ENCODE measurements around the gene SYT12.
A peak's percentile ranks its signal among the peaks of the same experiment; 100 is the strongest.

Gene SYT12

DNA sequence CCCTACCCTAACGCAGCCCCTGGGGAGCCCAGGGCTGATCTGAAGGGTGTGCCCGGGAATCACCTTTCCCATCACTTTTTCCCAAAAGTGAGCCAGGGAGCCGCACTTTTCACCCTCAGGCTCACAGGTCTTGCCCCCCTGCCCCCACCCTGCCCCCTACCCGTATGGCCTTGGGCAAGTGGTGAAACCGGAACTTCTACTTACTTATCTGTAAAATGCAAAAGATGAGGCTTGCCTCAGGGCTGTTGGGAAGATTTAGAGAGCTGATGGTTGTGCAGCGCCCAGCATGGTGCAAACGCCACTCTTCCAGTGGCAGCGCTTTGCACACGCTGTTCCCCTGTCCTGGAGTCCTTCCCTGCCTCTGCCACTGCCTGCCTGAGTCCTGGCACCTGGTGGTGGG is 8.0 kb downstream of the SYT12 start:
- no peak for DNase-seq (ENCODE audit: low read depth)

- no peak for DNase-seq (ENCODE audit: low read depth)
These were observed 9.0 kb downstream of the SYT12 start for GRCh38 chr11:67031791-67032561.

DNA sequence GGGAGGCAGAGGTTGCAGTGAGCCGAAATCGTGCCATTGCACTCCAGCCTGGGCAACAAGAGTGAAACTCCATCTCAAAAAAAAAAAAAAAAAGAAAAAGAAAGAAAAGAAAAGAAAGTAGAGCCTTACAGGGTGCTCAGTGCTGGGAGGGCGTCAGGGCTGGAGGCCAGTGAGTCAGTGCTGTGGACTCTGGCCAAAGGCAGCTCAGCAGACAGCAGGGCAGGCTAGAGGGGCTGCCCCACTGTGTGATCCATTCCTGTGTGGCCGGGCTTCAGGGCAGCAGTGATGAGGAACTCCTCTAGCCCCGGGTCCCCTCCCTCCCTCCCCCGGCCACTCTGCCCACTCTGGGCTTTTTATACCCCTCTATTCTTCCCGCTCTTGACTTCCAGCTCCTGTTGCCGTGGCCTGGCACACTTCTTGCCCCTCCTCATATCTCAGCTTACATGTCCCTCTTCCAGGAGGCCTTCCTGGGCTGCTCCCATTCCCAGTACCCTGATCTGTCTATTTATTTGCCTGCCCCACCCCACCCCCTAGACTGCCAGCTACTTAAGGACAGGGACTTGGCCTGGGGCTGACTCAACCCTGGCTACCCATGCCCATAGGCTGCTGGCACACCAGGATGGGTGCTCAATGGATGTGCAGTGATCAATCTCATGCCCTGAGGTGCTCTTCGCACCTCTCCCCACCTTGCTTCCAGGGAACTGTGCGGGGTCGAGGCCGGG is 10.1 kb downstream of the SYT12 start:
- DNase-seq (ENCODE audit: low read depth): peak; percentile 72

GRCh38 chr11:67033661-67034166 is 10.8 kb downstream of the SYT12 start:
- DNase-seq (ENCODE audit: low read depth): peak; percentile 93

DNA sequence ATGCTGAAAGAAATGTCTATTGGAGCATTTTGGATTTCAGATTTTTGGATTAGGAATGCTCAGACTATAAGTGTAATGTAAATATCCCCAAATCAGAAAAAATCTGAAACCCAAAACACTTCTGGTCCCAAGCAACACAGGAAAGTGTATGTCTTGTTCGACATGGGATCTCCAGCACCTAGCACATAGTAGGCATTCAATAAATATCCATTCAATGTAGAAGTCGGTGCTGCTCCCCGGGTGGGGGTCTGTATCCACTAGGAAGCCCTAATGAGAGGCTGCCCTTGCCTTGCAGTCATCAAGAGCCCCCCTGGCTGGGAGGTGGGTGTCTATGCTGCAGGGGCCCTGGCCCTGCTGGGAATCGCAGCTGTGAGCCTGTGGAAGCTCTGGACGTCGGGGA is 11.4 kb downstream of the SYT12 start:
- no peak for DNase-seq (ENCODE audit: low read depth)

- no peak for DNase-seq (ENCODE audit: low read depth)
These were observed 17.2 kb downstream of the SYT12 start for GRCh38 chr11:67040147-67040546.

- DNase-seq (ENCODE audit: low read depth): no peak
These were observed 18.7 kb downstream of the SYT12 start for GRCh38 chr11:67041602-67042001.

- no peak for DNase-seq (ENCODE audit: low read depth)
These were observed 20.8 kb downstream of the SYT12 start for GRCh38 chr11:67043572-67044349.

DNA sequence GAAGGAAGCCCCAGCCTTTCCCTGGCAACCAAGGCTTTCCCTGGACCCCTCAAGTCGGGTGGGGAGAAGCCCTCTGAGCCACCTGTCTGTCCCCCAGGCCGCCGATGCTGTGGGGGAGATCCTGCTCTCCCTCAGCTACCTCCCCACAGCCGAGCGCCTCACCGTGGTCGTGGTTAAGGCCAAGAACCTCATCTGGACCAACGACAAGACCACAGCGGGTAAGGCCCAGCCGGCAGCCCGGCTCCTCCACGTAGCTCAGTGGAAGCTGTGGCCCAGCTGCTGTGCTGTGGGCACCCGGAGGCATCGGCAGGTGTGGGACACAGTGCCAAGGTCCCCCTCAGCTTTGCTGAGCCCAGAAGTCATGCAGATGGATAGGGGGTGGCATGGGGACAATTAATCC is 21.6 kb downstream of the SYT12 start:
- DNase-seq (ENCODE audit: low read depth): no peak

- DNase-seq (ENCODE audit: low read depth): peak; percentile 76
These were observed 22.4 kb downstream of the SYT12 start for GRCh38 chr11:67045314-67045713.

DNA sequence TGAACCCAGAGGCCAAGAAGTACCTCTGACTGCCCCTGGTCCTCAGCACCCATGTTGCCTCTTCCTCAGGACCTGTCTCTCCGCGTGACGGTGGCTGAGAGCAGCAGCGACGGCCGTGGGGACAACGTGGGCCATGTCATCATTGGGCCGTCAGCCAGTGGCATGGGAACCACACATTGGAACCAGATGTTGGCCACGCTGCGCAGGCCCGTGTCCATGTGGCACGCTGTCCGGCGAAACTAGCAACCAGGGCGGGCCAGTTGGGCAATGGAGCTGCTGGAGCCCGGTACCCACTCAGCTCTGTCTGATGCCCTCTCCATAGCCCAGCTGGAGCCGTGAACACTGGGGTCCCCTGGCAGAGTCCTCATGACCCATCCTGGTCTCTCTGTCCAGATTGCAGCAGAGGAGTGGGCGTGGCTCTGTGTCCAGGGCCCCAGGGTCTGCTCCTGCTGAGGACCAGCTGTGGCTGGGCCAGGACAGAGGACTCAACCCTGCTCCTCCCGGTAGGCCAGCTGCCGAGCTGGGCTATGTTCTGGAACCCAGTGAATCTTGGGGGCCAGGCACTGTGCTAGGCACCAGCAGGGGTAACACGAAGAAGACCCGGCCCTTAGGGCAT is 25.7 kb downstream of the SYT12 start:
- DNase-seq (ENCODE audit: low read depth): no peak

DNA sequence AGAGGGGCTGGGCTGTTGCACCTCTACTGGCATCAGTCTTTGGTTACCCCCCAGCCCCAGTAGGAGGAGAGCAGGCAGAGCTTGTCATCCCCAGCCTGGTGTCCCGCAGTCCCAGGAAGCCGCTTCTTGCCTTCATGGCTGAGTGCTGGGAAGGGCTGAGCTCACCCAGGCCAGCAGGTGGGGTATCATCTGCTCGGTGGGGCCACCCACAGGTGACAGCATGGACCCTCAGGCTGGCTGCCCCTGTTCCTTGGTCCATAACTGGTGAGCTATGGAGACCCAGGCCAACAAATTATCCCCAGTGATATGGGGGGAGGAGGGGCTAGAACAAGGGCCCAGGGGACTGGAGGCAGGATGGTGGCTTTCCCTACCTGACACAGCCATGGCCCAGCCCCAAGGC is 27.2 kb downstream of the SYT12 start:
- DNase-seq (ENCODE audit: low read depth): no peak

DNA sequence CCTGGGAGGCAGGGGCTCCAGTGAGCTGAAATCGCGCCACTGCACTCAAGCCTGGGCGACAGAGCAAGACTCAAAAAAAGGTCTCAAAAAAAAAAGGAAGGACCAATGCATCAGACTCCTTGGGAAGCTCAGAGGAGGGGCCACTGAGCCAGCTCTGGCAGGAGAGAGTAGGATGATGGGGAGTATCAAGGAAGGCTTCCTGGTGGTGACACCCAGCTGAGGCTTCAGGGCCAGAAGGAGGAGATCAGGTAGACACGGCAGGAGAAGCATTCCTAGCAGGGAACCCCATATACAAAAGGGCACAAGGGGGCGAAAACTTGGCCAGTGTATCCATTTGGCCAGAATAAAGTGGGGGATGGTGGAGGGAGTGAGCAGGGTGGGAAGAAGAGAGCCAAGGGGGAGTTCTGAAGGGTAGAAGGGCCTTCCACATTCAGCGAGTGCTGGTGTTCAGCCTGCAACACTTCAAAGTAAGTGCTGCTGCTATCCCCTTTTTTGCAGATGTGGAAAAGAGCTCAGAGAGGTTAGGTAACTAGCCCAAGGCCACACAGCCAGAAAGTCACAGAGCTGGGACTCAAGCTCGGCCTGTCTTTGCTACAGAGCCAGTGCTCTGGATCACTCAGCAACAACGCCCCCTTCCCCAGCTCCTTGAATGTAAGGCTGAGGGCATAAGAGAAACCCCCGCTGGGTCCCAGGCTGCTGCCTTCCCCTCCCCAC is 28.4 kb downstream of the SYT12 start:
- no peak for DNase-seq (ENCODE audit: low read depth)

GRCh38 chr11:67051945-67052488 is 29.1 kb downstream of the SYT12 start:
- no peak for DNase-seq (ENCODE audit: low read depth)

GRCh38 chr11:67052891-67053290 is 30.0 kb downstream of the SYT12 start:
- no peak for DNase-seq (ENCODE audit: low read depth)

- no peak for DNase-seq (ENCODE audit: low read depth)
These were observed 31.0 kb downstream of the SYT12 start for GRCh38 chr11:67053896-67054329.

- peak; percentile 70 for DNase-seq (ENCODE audit: low read depth)
These were observed 31.5 kb downstream of the SYT12 start for GRCh38 chr11:67054346-67054835.

DNA sequence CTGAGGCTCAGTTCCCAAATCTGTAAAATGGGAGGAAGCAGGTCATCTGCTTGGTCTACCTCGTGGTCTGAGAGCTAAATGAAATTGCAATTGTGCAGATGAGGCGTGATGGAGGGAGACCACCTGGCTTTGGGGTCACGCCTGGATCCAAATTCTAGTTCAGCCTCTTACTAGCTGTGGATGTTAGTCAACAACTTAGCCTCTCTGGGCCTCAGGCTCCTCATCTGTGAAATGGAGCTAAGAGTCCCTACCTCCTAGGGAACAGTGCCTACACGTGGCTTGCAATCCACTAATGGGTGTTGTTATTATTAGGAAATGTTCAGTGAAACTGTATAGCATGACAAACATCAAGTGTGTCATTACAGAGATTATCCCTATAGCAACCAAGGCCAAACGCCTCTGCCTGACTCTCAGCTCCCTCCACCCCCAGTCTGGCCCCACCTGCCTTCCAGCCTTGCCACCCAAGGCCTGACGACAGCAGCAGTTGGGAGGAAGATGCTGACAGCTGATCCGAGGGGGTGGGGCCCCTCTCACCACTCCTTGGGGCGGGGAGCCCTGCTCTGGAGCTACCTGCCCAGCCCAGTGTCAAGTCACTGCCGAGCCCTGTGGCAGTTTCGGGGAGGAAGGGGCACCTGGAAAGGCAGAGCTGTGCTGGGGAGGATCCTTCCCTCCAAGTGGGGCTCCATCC is 32.0 kb downstream of the SYT12 start:
- DNase-seq (ENCODE audit: low read depth): peak; percentile 53

DNA sequence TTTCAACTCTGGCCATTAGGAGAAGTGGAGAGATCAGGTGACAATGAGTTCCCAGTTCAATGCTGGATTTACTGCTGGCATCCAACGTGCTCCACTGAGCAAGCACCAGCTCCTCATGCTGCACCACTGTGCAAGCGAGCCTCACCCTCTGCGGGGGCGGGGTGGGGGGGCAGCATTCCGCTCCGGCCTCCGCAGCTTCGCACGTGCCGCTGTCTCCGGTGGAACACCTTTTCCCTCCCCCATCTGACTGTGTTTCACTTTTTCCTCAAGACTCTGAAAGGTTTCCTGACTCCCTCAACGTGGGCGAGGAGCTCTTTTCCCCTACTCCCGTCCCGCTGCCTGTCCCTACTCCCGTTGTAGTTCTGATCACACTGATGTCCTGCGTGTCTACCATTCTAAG is 32.9 kb downstream of the SYT12 start:
- no peak for DNase-seq (ENCODE audit: low read depth)
